GM18511 (cell line): ENCODE data around the gene CCDC81.
"Not testable (repeated sequence)": the region's sequence is repeated elsewhere in the genome, so short reads cannot be mapped to it uniquely, and the experiment has no call there.

Experiments used
- ATAC-seq: cut with Tn5 transposase; IDR thresholded peaks from one replicate; pipeline ENCODE4 v1.9.1; 2021; ENCODE audit warnings: mild to moderate bottlenecking, moderate library complexity; ENCODE audit not compliant: unreplicated experiment

Gene CCDC81

DNA sequence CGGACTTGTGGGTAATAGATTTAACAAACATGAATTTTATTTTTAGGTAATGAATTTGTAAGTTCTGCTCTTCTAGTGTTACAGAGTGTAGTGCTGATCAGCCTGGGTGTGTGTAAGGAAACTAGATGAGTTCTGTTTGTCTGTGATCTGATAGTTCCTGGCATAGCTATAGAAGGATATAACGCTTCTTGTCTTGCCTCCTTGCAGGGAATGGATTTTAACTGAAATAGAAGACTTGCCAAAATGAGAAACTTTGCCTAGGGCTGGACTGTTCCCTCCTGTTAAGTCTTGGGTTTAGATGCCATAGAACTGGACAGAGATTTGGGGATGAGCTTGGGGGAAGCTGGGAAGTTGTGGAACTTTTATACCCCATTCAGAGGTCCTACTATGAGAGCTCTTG, 11.6 kb downstream of the CCDC81 start:
- no peak for ATAC-seq

DNA sequence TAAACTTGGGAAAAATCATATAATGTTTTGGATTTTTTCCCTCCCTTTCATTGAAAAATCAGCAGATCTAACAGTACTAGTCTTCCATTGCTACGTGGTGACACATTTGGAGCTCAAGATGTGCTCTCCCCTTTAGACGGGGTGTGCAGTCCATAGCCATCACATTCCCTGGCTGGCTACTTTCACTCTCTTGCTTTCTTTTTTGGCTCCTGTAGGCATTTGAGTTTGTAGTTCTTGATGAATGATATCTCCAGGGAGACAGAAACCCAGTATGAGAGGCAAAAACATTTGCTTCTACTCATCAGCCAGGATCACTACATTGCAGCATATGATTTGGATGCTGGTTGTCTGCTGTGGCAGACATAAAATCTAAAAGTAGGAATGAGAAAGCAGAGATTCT, 12.1 kb downstream of the CCDC81 start:
- no peak for ATAC-seq

GRCh38 chr11:86388198-86388597, 13.5 kb downstream of the CCDC81 start:
- ATAC-seq, result no peak

- no peak for ATAC-seq
These were observed 15.8 kb downstream of the CCDC81 start for GRCh38 chr11:86390487-86390886.

DNA sequence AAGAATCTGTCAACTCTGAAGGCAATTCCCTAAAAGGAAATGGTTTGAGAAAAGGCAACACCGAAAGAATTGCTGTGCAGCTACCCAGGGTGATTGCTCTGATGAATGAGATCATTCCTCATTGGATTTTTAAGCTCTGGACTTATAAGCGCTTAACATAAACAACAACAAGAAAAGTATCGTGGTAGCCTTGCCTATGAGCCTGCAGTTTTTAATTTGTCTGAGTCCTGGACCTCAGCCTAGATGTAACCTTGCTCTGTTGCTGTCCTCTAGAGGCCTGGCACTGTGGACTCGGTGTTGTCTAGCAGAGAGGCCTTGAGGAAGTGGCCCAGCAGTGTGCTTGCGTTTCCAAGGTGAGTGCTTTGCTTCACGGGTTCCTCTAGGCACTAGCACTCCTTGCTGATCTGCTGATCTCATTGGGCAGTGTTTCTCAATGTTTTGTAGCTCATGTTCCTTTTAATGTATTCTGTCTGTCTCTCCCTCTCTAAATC, 20.4 kb downstream of the CCDC81 start:
- ATAC-seq, result no peak

- no peak for ATAC-seq
These were observed 21.7 kb downstream of the CCDC81 start for GRCh38 chr11:86396396-86396795.

DNA sequence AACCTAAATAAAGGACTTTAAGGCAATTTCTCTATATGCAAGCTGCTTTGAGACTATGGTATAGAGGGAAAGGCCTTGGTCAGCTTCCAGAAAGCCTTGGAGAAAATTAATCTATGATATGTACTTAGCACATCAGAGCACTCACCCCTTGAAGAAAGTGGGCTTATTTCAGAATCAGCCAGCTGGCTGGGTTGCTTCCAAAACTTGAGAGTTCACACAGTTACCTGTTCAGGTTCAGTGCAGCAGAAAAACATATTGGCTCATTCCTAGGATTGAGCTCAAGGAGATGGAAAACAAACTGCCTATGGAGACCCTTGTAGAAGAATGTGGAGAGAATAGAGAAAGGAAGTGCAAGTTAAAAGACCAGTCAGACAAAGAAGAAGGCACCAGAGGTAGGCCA, 22.7 kb downstream of the CCDC81 start:
- no peak for ATAC-seq

- ATAC-seq, result no peak
These were observed 23.4 kb downstream of the CCDC81 start for GRCh38 chr11:86398106-86398505.

DNA sequence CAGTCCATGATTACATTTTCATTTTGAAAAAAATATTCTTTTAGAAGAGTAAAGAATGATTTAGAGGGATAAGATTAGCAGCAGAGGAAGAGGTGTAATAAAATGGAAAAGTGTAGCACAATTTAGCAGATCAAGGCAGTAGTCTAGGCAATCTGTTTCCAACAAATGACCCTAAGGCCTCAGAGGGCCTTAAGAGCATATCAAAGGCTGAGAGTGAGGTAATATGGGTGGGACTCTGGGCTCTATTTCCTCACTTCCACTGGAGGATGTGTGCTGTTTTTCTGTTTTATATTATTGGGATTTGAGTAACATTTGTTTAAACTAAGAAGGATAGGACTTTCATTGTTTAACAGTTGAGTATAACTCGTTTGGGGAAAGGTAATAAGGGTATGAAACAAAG, 28.8 kb downstream of the CCDC81 start:
- ATAC-seq, result no peak

DNA sequence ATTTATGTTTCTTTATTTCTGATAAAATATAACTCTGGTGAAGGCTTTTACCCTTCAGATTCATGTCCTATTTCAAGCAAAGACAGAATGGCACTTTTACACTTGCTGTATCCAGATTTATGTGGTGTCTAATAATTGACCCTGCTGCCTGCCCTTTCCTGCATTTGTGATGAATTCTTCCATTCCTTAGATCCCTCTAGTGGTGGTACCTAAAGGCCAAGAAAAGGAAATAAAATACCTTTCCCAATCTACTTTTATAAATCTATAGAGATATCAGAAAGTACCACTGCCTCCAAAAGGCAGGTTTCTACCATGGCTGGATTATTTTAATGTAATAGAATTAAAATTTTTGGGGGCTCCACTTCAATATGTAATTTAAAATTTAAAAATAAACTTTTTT, 34.2 kb downstream of the CCDC81 start:
- no peak for ATAC-seq

DNA sequence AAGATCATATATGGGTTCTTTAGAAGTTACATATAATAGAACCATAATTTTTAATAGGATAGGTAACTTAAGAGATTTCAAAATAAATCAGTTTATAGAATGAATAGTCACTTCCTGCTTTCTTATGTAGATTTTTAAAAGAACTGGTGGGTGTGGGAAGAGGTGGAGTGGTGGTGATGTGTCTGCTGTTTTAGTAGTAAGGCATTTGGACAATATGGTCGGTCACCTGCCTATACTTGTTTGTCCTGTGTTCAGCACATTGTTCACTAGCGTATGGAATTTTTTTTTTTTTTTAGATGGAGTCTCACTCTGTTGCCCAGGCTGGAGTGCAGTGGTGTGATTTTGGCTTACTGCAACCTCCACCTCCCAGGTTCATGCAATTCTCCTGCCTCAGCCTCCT, 39.3 kb downstream of the CCDC81 start:
- ATAC-seq, result no peak

GRCh38 chr11:86415026-86415425, 40.3 kb downstream of the CCDC81 start:
- no peak for ATAC-seq

GRCh38 chr11:86416494-86416893, 41.8 kb downstream of the CCDC81 start:
- no peak for ATAC-seq

DNA sequence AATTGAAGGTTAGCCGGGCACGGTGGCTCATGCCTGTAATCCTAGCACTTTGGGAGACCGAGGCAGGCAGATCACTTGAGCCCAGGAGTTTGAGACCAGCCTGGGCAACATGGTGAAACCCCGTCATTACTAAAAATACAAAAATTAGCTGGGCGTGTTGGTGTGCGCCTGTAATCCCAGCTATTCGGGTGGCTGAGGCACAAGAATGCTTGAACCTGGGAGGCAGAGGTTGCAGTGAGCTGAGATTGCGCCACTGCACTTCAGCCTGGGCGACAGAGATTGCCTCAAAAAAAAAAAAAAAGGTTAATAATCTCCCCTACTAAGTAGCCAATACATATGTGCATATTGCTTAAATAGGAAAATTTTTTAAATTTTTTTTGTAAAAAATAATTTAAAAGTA, 42.3 kb downstream of the CCDC81 start:
- not testable (repeated sequence) for ATAC-seq

DNA sequence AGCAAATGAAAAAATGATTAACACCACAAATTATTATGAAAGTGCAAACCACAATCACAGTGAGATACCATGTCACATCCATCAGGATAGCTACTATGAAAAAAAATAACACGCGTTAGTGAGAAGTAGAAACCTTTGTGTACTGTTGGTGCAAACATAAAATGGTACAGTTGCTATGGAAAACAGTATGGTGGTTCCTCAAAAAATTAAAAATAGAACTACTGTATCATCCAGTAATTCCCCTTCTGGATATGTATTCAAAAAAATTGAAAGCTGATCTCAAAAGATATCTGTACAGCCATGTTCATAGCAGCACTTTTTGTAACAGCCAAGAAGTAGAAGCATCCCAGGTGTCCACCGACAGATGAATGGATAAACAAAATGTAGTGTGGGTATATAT, 43.4 kb downstream of the CCDC81 start:
- ATAC-seq, result no peak

- no peak for ATAC-seq
These were observed 43.8 kb downstream of the CCDC81 start for GRCh38 chr11:86418513-86418912.

DNA sequence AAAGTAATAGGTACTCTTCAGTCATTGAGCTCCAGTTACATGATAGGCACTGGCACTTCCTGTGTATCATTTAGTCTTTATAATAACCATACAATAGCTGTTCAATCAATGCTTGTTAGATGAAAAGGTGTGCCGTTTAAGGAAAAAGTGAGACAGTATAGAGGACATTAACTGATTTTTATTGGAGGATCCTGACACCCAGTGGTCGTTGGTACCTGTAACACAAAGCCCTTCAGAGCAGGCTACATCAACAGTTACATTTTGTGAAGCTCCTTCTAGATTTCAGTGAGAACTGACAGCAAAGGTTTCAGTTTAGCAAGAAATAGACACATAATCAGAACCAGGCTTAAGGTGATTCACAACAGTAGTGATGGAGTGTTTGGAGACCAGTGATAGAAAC, 44.2 kb downstream of the CCDC81 start:
- no peak for ATAC-seq

DNA sequence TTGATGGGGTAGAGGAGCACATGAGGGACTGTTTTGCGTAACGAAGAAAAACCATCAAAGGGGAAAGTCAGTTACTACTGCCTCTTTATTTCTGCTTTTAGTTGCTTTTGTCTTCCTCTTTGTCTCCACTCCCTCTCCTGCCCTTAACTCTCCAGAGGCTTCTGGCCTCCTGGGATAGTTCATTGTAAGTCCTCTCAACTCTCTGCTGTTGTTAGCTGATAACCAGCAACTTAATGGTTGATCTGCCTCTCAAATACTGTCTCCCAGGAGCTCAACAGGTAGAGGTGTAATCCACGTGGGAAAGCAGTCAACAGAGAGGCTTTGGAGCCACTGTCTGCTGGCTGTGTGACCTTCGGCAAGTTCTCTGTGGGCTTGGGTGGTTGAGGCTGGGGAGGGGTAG, 47.3 kb downstream of the CCDC81 start:
- no peak for ATAC-seq

DNA sequence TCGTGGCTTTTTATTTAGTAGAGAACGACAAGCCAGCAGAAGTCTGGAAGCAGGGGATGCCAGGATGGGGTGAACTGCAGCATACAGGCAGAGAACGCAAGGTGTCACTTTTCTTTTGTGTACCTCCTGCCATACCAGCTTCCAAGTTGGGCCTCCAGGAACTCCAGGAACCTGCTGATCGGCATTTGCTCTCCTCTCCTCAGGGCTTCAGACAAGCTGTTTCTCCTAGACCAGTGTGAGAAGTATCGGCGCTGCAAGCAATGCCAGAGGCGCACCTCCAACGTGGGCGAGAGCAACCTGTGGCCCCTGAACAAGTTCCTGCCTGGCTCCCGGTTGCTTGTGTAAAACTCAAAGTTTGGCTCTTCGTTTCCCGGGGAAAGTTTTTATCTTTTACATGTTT, 47.7 kb downstream of the CCDC81 start:
- ATAC-seq, result no peak

GRCh38 chr11:86423488-86423887, 48.8 kb downstream of the CCDC81 start:
- ATAC-seq, result not testable (repeated sequence)

DNA sequence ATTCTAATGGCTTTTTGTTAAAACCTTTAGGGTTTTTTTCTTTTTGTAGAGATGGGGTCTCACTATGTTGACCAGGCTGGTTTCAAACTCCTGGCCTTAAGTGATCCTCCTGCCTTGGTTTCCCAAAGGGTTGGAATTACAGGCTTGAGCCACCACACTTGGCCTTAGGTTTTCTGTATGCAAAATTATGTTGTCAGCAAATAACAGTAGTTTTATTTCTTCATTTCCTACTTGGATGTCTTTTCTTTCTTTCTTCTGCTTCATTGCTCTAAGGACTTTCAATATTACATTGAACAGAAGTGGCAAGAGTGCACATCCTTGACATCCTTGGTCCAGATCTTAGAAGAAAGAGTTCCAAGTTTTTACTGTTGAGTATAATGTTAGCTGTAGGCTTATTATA, 52.8 kb downstream of the CCDC81 start:
- no peak for ATAC-seq

- ATAC-seq, result no peak
These were observed 56.6 kb downstream of the CCDC81 start for GRCh38 chr11:86431258-86431657.

DNA sequence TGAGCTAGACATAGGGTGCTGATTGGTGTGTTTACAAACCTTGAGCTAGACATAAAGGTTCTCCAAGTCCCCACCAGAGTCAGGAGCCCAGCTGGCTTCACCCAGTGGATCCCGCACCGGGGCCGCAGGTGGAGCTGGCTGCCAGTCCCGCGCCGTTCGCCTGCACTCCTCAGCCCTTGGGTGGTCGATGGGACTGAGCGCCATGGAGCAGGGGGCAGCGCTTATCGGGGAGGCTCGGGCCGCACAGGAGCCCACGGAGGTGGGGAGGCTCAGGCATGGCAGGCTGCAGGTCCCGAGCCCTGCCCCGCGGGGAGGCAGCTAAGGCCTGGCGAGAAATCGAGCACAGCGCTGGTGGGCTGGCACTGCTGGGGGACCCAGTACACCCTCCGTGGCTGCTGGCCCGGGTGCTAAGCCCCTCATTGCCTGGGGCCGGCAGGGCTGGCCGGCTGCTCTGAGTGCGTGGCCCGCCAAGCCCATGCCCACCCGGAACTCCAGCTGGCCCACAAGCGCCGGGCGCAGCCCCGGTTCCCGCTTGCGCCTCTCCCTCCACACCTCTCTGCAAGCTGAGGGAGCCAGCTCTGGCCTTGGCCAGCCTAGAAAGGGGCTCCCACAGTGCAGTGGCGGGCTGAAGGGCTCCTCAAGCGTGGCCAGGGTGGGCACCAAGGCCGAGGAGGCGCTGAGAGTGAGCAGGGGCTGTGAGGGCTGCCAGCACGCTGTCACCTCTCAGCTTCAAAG, 58.8 kb downstream of the CCDC81 start:
- ATAC-seq, result not testable (repeated sequence)
